GM10266 (cell line): Measurements from ENCODE around the gene DDX19B.
"Not testable (repeated sequence)": the region's sequence is repeated elsewhere in the genome, so short reads cannot be mapped to it uniquely, and the experiment has no call there.

Source experiments
- DNase-seq: peaks from one replicate; pipeline ENCODE4 v3.0.0; 2012; ENCODE audit errors: extremely low spot score
- TF ChIP-seq, protein P1 (sequence below): IDR thresholded peaks from 2 replicates; pipeline ENCODE4 v1.5.1; 2012; ENCODE audit warnings: mild to moderate bottlenecking, low read depth; ENCODE audit not compliant: control insufficient read depth, insufficient read depth; ENCODE audit errors: missing control alignments

The DDX19B gene

DNA sequence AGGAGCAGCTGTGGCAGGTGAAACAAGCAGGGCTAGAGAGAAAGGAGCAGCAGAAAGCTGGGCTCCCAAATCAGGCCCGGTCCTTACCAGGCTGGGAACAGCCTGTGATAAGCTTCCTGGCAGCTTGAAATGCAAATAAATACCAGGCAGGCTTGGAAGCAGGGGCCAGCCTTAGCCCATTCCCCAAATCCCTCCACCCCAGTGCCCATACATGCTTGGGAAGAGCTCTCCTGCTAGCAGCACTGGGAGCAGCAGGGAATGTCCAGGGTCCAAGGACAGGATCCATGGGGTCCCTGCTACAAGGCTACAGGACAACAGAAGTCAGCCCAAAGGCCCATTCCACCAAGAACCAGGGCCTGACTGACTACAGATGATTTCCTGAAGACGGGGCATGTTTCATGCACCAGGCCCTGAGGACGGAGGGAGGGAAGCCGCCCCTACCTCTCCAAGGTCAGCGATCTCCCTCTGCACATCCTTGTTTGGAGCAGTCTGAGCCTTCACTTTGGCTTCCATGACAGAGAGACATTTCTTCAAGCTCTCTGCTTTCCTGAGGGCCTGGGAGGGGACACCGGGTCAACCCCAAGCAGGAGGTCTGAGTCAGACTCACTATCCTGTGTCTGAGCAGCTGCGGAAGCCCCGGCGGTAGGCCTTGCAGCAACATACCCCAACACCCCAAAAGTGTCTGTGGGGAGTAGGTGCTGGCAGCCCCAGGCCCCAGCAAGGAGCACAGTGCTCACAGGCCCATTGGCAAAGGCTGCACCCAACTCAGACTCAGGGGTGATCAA, 44.6 kb upstream of the DDX19B start:
- no peak for DNase-seq
- TF ChIP-seq, protein P1, sequence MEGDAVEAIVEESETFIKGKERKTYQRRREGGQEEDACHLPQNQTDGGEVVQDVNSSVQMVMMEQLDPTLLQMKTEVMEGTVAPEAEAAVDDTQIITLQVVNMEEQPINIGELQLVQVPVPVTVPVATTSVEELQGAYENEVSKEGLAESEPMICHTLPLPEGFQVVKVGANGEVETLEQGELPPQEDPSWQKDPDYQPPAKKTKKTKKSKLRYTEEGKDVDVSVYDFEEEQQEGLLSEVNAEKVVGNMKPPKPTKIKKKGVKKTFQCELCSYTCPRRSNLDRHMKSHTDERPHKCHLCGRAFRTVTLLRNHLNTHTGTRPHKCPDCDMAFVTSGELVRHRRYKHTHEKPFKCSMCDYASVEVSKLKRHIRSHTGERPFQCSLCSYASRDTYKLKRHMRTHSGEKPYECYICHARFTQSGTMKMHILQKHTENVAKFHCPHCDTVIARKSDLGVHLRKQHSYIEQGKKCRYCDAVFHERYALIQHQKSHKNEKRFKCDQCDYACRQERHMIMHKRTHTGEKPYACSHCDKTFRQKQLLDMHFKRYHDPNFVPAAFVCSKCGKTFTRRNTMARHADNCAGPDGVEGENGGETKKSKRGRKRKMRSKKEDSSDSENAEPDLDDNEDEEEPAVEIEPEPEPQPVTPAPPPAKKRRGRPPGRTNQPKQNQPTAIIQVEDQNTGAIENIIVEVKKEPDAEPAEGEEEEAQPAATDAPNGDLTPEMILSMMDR = no peak

GRCh38 chr16:70254965-70255286, 44.1 kb upstream of the DDX19B start:
- TF ChIP-seq, protein P1 = no peak

GRCh38 chr16:70255574-70255973, 43.4 kb upstream of the DDX19B start:
- DNase-seq = no peak
- TF ChIP-seq, protein P1 = no peak

More at GRCh38 chr16:70254965-70255286, 44.1 kb upstream of the DDX19B start:
- DNase-seq = no peak

GRCh38 chr16:70257391-70257790, 41.6 kb upstream of the DDX19B start:
- TF ChIP-seq, protein P1 = no peak
- DNase-seq = no peak

DNA sequence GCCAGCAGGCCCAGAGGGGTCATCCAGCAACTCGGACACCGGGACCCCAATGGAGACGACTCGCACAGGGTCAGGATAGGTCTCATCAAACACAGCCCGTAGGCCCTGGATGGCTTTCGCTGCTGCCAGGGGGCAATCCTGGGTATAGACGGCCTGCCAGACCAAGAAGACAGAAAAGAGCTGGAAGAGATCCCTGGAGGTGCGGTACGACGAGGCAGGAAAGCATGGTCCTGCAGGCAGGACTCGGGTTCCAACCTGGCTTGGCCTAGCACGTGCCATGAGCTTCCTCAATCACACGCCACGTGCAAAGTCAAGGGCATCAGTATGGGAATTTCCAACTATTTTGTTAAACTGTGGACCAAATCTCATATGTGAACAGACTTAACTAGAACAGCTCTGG, 40.9 kb upstream of the DDX19B start:
- DNase-seq = no peak
- TF ChIP-seq, protein P1 = no peak

- no peak for DNase-seq
Observed at GRCh38 chr16:70258946-70259345, 40.0 kb upstream of the DDX19B start.

DNA sequence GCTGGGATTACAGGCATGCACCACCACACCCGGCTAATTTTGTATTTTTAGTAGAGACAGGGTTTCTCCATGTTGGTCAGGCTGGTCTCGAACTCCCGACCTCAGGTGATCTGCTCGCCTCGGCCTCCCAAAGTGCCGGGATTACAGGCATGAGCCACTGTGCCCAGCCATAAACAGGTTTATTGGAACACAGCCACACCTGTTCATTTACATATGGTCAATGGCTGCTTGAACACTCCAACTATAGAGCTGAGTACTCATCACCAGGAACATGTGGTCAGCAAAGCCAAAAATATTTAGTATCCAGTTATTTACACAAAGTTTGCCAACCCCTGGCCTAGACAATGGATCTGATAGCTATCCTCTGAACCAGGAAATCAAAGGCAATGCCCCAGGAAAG, 39.1 kb upstream of the DDX19B start:
- not testable (repeated sequence) for DNase-seq

More at GRCh38 chr16:70258946-70259345, 40.0 kb upstream of the DDX19B start:
- TF ChIP-seq, protein P1 = no peak

- DNase-seq = no peak
- TF ChIP-seq, protein P1 = peak; percentile 57
Observed at GRCh38 chr16:70267516-70267915, 31.5 kb upstream of the DDX19B start.

DNA sequence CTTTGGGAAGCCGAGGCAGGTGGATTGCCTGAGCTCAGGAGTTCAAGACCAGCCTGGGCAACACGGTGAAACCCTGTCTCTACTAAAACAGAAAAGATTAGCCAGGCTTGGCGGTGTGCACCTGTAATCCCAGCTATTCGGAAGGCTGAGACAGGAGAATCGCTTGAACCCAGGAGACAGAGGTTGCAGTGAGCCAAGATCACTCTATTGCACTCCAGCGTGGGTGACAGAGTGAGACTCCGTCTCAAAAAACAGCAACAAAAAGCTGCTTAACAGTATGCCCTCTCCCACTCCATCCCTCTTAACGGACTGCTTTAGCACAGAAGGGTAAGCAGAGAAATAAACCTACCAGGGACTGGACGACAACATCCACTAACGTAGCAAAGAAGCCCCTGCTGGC, 31.1 kb upstream of the DDX19B start:
- DNase-seq = not testable (repeated sequence)
